Naive thymus-derived CD4-positive, alpha-beta T cell (primary cell): ENCODE data around the gene PTPRS. TPM values are rescaled to one million over a fixed set of nuclear protein-coding genes. Genes with fewer than 3 reads are reported as not detected.

Experiments used
- ATAC-seq: fragments of 150-1000 bp; cut with Tn5 transposase; 2 replicates; pipeline ENCODE4 v1.10.0; 2021; ENCODE audit warnings: mild to moderate bottlenecking, moderate library complexity
- CTCF ChIA-PET: fragments of 350-600 bp; sonication (Branson Sonifier 250); formaldehyde crosslinking; loops from one replicate; lab custom pipeline; 2021; ENCODE audit warnings: antibody characterized with exemption; lab: Charles Lee
- POLR2A ChIA-PET: fragments of 350-600 bp; sonication (Branson Sonifier 250); formaldehyde crosslinking; loops from one replicate; lab custom pipeline; 2021; ENCODE audit warnings: antibody characterized with exemption, inconsistent platforms; lab: Charles Lee
- DNase-seq, 9 donors: peaks; one replicate each; pipeline versions ENCODE4 v3.0.0 to v3.0.0-alpha.2; 2020 to 2022; ENCODE audit warnings: mixed read lengths in 1 of 9
- H3K27ac ChIP-seq: one replicate; pipeline ENCODE4 v1.7.0; 2013; ENCODE audit warnings: mild to moderate bottlenecking, low read depth, low read length, moderate library complexity
- H3K27me3 ChIP-seq, 2 donors: one replicate each; pipeline ENCODE4 v1.7.0; 2013; ENCODE audit warnings: low read length in 2 of 2, mild to moderate bottlenecking in 2 of 2, moderate library complexity in 2 of 2; ENCODE audit not compliant: control insufficient read depth in 2 of 2, insufficient read depth in 2 of 2
- H3K36me3 ChIP-seq, 3 experiments: 1 replicate in 2 of 3; 2 replicates in 1 of 3; pipeline ENCODE4 v1.7.0; 2013; ENCODE audit warnings: low read length in 3 of 3, mild to moderate bottlenecking in 3 of 3, moderate library complexity in 1 of 3; ENCODE audit not compliant: insufficient read depth in 3 of 3, control insufficient read depth in 2 of 3
- H3K4me1 ChIP-seq, 2 donors: one replicate each; pipeline ENCODE4 v1.7.0; 2013; ENCODE audit warnings: low read length in 2 of 2, mild to moderate bottlenecking in 2 of 2, moderate library complexity in 1 of 2; ENCODE audit not compliant: control insufficient read depth in 2 of 2, insufficient read depth in 2 of 2
- H3K4me3 ChIP-seq: 2 replicates; pipeline ENCODE4 v1.7.0; 2013; ENCODE audit warnings: mild to moderate bottlenecking, low read length
- H3K9me3 ChIP-seq, 3 experiments: 1 replicate in 2 of 3; 2 replicates in 1 of 3; pipeline ENCODE4 v1.7.0; 2013; ENCODE audit warnings: low read length in 3 of 3; ENCODE audit not compliant: control insufficient read depth in 2 of 3
- H3K27ac Mint-ChIP-seq, 9 donors: one replicate each; pipeline ENCODE4 v1.8.0; 2020 to 2022; ENCODE audit warnings: mixed read lengths in 9 of 9, mild to moderate bottlenecking in 8 of 9, moderate library complexity in 5 of 9, inconsistent platforms in 2 of 9
- H3K27me3 Mint-ChIP-seq, 5 donors: one replicate each; pipeline ENCODE4 v1.8.0; 2021 to 2022; ENCODE audit warnings: mixed read lengths in 5 of 5, mild to moderate bottlenecking in 1 of 5
- H3K36me3 Mint-ChIP-seq, 5 donors: one replicate each; pipeline ENCODE4 v1.8.0; 2020 to 2022; ENCODE audit warnings: mixed read lengths in 5 of 5, mild to moderate bottlenecking in 3 of 5, inconsistent platforms in 1 of 5
- H3K4me1 Mint-ChIP-seq, 7 donors: one replicate each; pipeline ENCODE4 v1.8.0; 2020 to 2022; ENCODE audit warnings: mixed read lengths in 7 of 7, mild to moderate bottlenecking in 3 of 7, inconsistent platforms in 1 of 7
- H3K4me3 Mint-ChIP-seq, 10 donors: one replicate each; pipeline ENCODE4 v1.8.0; 2020 to 2022; ENCODE audit warnings: mild to moderate bottlenecking in 10 of 10, mixed read lengths in 10 of 10, moderate library complexity in 6 of 10, inconsistent platforms in 2 of 10
- H3K9me3 Mint-ChIP-seq, 11 donors: one replicate each; pipeline ENCODE4 v1.8.0; 2020 to 2022; ENCODE audit warnings: mixed read lengths in 11 of 11, mild to moderate bottlenecking in 4 of 11, inconsistent platforms in 1 of 11, moderate library complexity in 1 of 11
- intact Hi-C, 2 donors: fragments of 100-400 bp; cut with micrococcal nuclease; formaldehyde crosslinking; loops; one replicate each; pipeline ENCODE4 v1.15.1; 2023
- polyA plus RNA-seq, 2 donors: library from polyadenylated mRNA; unstranded; fragments of 300-500 nt; fragmentation: Illumina TruSeq; gene quantifications; one replicate each; pipeline ENCODE4 v1.2.3, GENCODE V29; 2021
- total RNA-seq, 6 experiments: library from RNA in 5 of 6; stranded (reverse) in 5 of 6; gene quantifications; 1 replicate in 5 of 6; 2 replicates in 1 of 6; pipeline ENCODE4 v1.2.3 and lab custom pipeline; 2021 to 2026

Gene PTPRS
- total and polyA plus RNA-seq, 7 experiments from 2014 or later: 0.51 to 9.3 (median 2.9) TPM; not detected in 1

DNA sequence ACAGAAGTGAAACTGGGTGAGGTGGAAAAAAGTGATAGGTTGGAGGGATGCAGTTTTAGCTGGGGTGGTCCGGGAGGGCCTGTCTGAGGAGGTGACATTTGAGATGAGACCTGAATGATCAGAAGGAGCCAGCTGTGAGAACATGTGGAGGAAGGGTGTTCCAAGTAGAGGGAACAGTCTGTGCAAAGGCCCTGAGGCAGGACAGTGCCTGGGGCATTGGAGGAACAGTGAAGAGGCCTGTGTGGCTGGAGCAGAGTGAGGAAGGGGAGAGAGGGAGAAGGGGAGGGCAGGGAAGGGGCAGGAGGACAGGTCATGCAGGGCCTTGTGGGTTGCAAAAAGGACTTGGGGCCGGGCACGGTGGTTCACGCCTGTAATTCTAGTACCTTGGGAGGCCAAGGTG, 36.3 kb upstream of the PTPRS start:
- H3K36me3 Mint-ChIP-seq: peaks cover 0 to 4% (median 3%) of the 10 kb centered on the region in 5 donors
- H3K4me1 Mint-ChIP-seq: peaks cover 0 to 1% (median 0%) of the 10 kb centered on the region in 7 donors
- DNase-seq (no peak), ATAC-seq (no peak)
- H3K27ac Mint-ChIP-seq: no peak overlapping the region
- H3K27me3 Mint-ChIP-seq: peaks cover 0 to 52% (median 40%) of the 10 kb centered on the region in 5 donors
- POLR2A ChIA-PET: no interaction called here
- intact Hi-C loops: no loop called here
- H3K4me1 ChIP-seq: no peaks in the 10 kb centered on the region
- H3K27ac ChIP-seq: no peak overlapping the region
- peaks cover 0 to 32% (median 13%) of the 10 kb centered on the region in 11 donors for H3K9me3 Mint-ChIP-seq
- CTCF ChIA-PET: no interaction called here
- H3K4me3 ChIP-seq: no peak overlapping the region
- no peaks in the 10 kb centered on the region for H3K36me3 ChIP-seq
- no peaks in the 10 kb centered on the region for H3K27me3 ChIP-seq
- H3K9me3 ChIP-seq: peaks cover 0 to 4% (median 0%) of the 10 kb centered on the region in 3 experiments
- no peak overlapping the region for H3K4me3 Mint-ChIP-seq

DNA sequence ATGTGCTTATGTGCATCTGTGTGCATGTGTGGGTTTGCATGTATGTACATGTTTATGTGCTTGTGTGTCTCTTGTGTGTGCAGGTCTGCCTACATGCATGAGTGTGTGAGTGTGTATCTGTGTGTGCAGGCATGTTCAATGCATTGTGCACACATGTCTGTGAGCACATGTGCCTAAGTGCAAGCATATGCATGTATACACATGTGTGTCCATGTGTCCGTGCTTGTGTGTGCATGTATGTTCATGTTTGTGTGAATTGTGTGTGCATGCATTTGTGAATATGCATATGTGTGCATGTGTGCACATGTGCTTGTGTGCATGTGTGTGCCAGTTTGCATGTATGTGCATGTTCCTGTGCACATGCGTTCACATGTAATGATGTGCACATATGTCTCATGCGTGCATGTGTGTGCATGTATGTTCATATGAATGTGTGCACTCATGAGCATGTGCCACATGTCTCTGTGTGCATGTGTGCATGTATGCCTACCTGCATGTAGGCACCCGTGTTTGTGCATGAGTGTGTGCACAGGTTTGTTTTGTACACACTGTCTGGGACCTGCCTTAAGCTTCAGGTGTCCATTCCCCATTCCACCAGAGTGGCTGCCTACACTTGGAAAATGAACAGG, 32.1 kb upstream of the PTPRS start:
- intact Hi-C loops: no loop called here
- Histone ChIP-seq H3K4me1 (no peaks in the 10 kb centered on the region), H3K27me3 (no peaks in the 10 kb centered on the region), H3K4me3 (no peak overlapping the region), H3K36me3 (no peaks in the 10 kb centered on the region), H3K9me3 (no peaks in the 10 kb centered on the region), H3K27ac (no peak overlapping the region)
- ATAC-seq: no peak
- ChIA-PET CTCF (no interaction called here), POLR2A (no interaction called here)
- peaks cover 0 to 1% (median 0%) of the 10 kb centered on the region in 7 donors for H3K4me1 Mint-ChIP-seq
- no peak overlapping the region for H3K4me3 Mint-ChIP-seq
- peaks cover 0 to 20% (median 3%) of the 10 kb centered on the region in 11 donors for H3K9me3 Mint-ChIP-seq
- no peak for DNase-seq
- no peaks in the 10 kb centered on the region for H3K36me3 Mint-ChIP-seq
- H3K27me3 Mint-ChIP-seq: peaks cover 0 to 43% (median 29%) of the 10 kb centered on the region in 5 donors
- no peak overlapping the region for H3K27ac Mint-ChIP-seq

GRCh38 chr19:5369962-5370367, 29.4 kb upstream of the PTPRS start:
- ATAC-seq: no peak
- H3K9me3 ChIP-seq: no peaks in the 10 kb centered on the region
- Mint-ChIP-seq H3K9me3 (peaks cover 0 to 15% (median 0%) of the 10 kb centered on the region in 11 donors), H3K27ac (no peak overlapping the region), H3K4me3 (no peak overlapping the region), H3K27me3 (peaks cover 0 to 25% (median 12%) of the 10 kb centered on the region in 5 donors), H3K36me3 (no peaks in the 10 kb centered on the region), H3K4me1 (no peaks in the 10 kb centered on the region)
- DNase-seq: peak in 5 of 9 donors; percentile 8 to 43 (median 22)
- intact Hi-C loops: no loop called here
- no peaks in the 10 kb centered on the region for H3K4me1 ChIP-seq
- ChIA-PET POLR2A (no interaction called here), CTCF (no interaction called here)
- H3K27ac ChIP-seq: no peak overlapping the region
- H3K4me3 ChIP-seq: no peak overlapping the region
- no peaks in the 10 kb centered on the region for H3K27me3 ChIP-seq
- no peaks in the 10 kb centered on the region for H3K36me3 ChIP-seq

DNA sequence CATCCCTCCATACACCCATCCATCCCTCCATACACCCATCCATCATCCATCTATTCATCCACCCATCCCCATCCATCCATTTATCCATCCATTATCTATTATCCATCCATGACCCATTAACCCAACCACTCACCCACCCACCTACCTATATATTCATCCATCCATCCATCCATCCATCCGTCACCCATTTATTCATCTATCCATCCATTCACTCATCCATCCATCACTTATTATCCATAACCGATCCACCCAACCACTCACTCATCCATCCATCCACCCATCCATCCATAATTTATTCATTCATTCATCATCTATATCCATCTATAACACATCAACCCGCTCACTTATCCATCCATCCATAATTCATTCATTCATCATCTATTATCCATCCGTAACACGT, 28.7 kb upstream of the PTPRS start:
- Histone ChIP-seq H3K36me3 (no peaks in the 10 kb centered on the region), H3K27me3 (no peaks in the 10 kb centered on the region), H3K27ac (no peak overlapping the region), H3K4me1 (no peaks in the 10 kb centered on the region), H3K9me3 (no peaks in the 10 kb centered on the region), H3K4me3 (no peak overlapping the region)
- Mint-ChIP-seq H3K4me1 (no peaks in the 10 kb centered on the region), H3K27ac (no peak overlapping the region), H3K27me3 (peaks cover 0 to 24% (median 9%) of the 10 kb centered on the region in 5 donors), H3K36me3 (no peaks in the 10 kb centered on the region), H3K9me3 (peaks cover 0 to 10% (median 0%) of the 10 kb centered on the region in 11 donors), H3K4me3 (no peak overlapping the region)
- CTCF ChIA-PET: no interaction called here
- POLR2A ChIA-PET: no interaction called here
- DNase-seq (no peak), ATAC-seq (no peak)
- intact Hi-C loops: no loop called here

DNA sequence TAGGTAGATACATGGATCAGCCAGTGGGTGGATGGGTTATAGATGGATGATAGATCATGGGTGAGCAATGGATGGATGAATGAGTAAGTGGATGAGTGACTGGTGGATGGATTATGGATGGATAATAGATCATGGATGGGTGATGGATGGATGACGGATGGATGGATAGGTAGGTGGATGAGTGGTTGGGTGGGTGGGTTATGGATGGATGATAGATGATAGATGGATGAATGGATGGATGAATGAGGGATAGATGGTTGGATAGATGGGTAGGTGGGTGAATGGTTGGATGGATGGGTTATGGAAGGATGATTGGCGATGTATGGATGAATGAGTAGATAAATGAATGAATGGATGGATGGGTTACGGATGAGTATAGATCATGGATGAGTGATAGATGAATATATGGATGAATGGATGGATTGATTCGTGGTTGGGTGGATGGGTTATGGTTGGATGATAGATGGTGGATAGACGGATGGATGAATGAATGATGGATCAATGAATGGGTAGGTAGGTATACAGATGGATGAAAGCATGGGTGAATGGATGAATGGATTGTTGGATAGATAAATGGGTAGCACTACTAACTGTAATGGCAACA, 27.0 kb upstream of the PTPRS start:
- H3K27ac ChIP-seq: no peak overlapping the region
- ChIA-PET CTCF (no interaction called here), POLR2A (no interaction called here)
- no peak overlapping the region for H3K4me3 ChIP-seq
- ATAC-seq (no peak), DNase-seq (no peak)
- no peaks in the 10 kb centered on the region for H3K27me3 ChIP-seq
- no peaks in the 10 kb centered on the region for H3K36me3 ChIP-seq
- Mint-ChIP-seq H3K4me1 (no peaks in the 10 kb centered on the region), H3K36me3 (no peaks in the 10 kb centered on the region), H3K9me3 (peaks cover 0 to 7% (median 0%) of the 10 kb centered on the region in 11 donors), H3K27ac (no peak overlapping the region), H3K27me3 (peaks cover 0 to 22% (median 4%) of the 10 kb centered on the region in 5 donors), H3K4me3 (no peak overlapping the region)
- H3K9me3 ChIP-seq: no peaks in the 10 kb centered on the region
- intact Hi-C loops: no loop called here
- H3K4me1 ChIP-seq: no peaks in the 10 kb centered on the region

DNA sequence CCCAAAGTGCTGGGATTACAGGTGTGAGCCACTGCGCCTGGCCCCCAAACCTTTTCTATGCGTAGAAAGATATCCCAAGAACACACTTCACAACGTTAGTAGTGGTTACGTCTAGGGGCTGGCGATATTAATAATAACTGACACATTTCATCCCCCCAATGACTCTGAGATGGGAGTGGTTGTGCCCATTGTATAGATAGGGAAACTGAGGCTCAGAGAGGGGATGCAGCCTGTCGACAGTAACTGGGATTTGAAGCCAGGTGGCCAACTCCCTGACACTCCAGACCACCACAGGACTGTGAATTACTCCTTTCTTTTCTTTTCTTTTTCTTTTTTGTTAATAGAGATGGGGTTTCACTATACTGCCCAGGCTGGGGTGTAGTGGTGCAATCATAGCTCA, 25.3 kb upstream of the PTPRS start:
- intact Hi-C loops: no loop called here
- ATAC-seq: no peak
- H3K4me3 Mint-ChIP-seq: no peak overlapping the region
- Histone ChIP-seq H3K4me1 (no peaks in the 10 kb centered on the region), H3K27me3 (no peaks in the 10 kb centered on the region), H3K36me3 (no peaks in the 10 kb centered on the region), H3K27ac (no peak overlapping the region), H3K9me3 (no peaks in the 10 kb centered on the region), H3K4me3 (no peak overlapping the region)
- DNase-seq: no peak
- H3K27me3 Mint-ChIP-seq: peaks cover 0 to 21% (median 5%) of the 10 kb centered on the region in 5 donors
- ChIA-PET CTCF (no interaction called here), POLR2A (no interaction called here)
- H3K4me1 Mint-ChIP-seq: no peaks in the 10 kb centered on the region
- H3K36me3 Mint-ChIP-seq: no peaks in the 10 kb centered on the region
- H3K27ac Mint-ChIP-seq: no peak overlapping the region
- H3K9me3 Mint-ChIP-seq: no peaks in the 10 kb centered on the region

GRCh38 chr19:5364674-5365073, 24.1 kb upstream of the PTPRS start:
- ATAC-seq: no peak
- H3K9me3 ChIP-seq: no peaks in the 10 kb centered on the region
- no peaks in the 10 kb centered on the region for H3K4me1 Mint-ChIP-seq
- CTCF ChIA-PET: no interaction called here
- H3K4me3 ChIP-seq: no peak overlapping the region
- H3K4me3 Mint-ChIP-seq: no peak overlapping the region
- intact Hi-C loops: no loop called here
- H3K36me3 Mint-ChIP-seq: no peaks in the 10 kb centered on the region
- no peaks in the 10 kb centered on the region for H3K36me3 ChIP-seq
- POLR2A ChIA-PET: no interaction called here
- H3K27ac Mint-ChIP-seq: no peak overlapping the region
- H3K27me3 ChIP-seq: no peaks in the 10 kb centered on the region
- H3K4me1 ChIP-seq: no peaks in the 10 kb centered on the region
- no peak overlapping the region for H3K27ac ChIP-seq
- DNase-seq: no peak
- peaks cover 0 to 25% (median 17%) of the 10 kb centered on the region in 5 donors for H3K27me3 Mint-ChIP-seq
- peaks cover 0 to 6% (median 0%) of the 10 kb centered on the region in 11 donors for H3K9me3 Mint-ChIP-seq
